Measurements from ENCODE around the gene RFXANK.
"Not testable (repeated sequence)": the region's sequence is repeated elsewhere in the genome, so short reads cannot be mapped to it uniquely, and the experiment has no call there.

The RFXANK gene

DNA sequence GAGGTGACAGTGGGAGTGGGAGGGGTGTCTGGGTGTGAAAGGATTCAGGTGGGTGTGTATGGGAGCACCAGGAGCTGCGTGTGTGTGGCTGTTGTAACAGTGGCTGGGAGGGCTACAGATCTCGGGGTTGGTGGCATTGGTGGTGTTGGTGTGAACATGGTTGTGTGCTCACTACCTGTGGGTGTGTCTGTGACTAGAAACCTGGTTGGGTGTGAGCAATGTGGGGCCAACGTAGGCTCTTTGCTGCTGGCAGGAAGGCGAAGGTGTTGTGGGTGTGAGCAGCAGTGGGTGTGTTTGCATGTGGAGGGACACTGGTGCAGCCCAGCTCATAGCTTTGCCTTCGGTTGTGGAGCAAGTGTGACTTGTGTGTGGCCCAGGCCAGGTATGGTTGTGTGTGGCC, 14.9 kb downstream of the RFXANK start:
- no peak for DNase-seq (ENCODE audit: low read depth)

DNA sequence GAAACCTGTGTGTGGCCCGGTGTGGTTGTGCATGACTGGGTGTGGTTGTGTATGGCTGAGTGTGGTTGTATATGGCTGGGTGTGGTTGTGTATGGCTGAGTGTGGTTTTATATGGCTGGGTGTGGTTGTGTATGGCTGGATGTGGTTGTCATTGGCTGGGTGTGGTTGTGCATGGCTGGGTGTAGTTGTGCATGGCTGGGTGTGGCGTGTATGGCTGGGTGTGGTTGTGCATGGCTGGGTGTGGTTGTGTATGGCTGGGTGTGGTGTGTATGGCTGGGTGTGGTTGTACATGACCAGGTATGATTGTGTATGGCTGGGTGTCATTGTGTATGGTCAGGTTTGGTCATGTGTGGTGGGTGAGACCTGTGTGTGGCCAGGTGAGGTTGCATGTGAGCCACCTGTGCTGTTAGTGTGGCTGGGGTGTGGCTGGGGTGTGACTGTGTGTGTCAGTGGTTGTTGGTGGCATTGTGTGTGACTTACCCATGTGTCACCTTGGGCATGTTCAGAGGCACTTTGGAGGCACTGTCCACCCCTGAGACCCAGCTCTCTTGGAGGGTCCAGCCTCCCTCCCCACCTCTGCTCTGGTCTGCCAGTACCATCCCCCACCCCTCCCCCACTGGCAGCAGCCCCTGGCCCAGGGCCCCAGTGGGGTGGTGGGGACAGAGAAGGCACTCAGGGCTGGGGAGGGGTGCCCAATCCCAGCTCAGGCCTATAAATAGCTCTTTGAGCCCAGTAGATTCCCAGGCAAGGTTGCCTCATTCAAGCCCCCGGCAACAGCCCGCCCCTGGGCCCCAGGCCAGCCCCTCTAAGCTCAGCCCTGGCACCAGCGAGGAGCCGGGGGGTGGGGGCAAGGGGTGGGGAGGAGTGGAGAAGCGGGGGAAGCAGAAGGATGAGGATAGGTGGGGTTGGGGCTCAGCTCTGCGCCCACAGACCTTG, 15.8 kb downstream of the RFXANK start:
- DNase-seq (ENCODE audit: low read depth): no peak

GRCh38 chr19:19209372-19209771, 17.3 kb downstream of the RFXANK start:
- no peak for DNase-seq (ENCODE audit: low read depth)

- no peak for DNase-seq (ENCODE audit: low read depth)
These were observed 19.7 kb downstream of the RFXANK start, which contains the start of gene NCAN for GRCh38 chr19:19211499-19212420. NCAN (plus strand) TSS chr19:19211958; CDS start chr19:19216954, 4,996 bp downstream.

DNA sequence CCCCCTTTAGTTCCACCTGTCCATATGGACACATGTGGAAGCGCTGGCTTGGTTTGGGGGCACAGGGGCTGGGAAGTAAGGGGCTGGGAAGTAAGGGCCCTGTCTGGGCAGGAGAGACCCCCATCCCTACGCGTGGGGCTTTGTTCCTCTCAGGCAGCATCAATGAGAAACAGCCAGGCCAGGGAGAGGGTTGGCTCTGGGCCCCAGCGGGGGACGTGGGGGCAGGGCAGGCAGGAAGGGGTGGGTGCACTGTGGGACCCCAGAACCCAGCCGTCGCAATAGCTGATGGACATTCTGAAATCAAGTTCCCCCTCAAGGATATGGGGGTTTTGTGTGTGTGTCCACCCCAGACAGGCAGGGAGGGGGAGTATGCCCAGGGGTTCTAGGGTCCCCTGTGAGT, 20.9 kb downstream of the RFXANK start:
- DNase-seq (ENCODE audit: low read depth): no peak

DNA sequence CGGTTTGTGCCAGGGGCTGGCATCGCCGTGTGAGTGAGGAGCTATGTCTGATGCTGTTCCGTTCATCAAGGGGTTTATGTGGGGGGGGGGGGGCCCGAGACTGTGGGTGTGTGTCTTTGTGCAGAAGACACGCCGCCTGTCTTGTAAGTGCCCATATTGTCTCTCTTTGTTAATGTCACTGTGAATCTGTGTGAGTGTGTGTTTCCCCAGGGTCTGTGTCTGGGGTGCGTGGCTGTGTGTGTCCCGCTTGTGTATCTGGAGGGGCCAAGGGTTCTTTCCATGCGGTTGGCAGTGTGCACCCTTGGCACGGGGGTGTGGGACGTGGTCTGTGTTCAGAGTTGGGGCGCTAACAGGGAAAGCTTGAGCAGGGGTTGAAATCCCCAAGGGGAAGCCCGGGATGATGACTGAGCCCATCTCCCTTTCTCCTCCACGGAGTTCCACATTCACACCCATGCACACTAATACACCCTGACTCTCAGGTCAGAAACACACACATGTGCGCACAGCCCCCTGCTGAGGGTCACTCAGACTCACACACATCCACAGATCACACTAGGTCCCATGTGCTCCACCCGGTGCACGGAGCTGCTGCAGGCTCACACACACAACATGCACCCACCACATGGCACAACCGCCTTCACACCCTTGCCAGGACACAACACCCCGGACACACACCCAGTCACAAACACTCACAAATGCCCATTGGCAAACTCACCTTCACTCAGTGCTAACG, 21.5 kb downstream of the RFXANK start:
- no peak for DNase-seq (ENCODE audit: low read depth)

DNA sequence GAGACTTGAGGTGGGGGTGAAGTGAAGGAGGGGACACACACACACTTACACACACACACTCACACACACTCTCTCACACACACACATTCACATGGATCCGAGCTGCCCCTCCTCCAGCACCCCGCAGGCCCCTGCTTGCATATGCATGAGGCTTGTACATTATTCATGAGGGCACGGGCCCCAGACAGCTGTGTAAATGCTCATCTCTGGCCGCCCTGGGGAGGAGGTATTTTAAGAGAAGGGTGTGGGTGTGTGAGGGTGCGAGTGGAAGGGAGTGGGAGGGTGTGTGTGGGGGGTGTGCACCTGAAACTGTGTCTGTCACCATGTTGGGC, 22.1 kb downstream of the RFXANK start:
- no peak for DNase-seq (ENCODE audit: low read depth)

GRCh38 chr19:19214892-19215291, 22.8 kb downstream of the RFXANK start:
- DNase-seq (ENCODE audit: low read depth): no peak

DNA sequence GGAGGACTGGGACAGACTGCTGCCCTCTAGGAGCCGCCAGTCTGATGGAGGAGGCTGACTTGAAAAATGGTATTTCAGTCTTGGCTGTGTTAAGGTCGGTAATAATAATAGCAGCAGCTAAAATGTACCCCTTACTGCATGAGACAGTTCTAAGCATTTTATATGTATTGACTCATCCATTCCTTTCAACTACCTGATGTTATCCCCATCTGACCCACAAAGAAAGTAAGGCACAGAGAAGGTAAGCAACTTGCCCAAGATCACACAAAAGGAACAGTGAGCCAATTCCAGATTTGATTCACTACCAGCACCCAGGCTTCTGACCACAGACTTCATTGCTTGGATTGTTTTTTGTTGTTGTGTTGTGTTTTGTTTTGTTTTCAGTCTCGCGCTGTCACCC, 23.7 kb downstream of the RFXANK start:
- no peak for DNase-seq (ENCODE audit: low read depth)

DNA sequence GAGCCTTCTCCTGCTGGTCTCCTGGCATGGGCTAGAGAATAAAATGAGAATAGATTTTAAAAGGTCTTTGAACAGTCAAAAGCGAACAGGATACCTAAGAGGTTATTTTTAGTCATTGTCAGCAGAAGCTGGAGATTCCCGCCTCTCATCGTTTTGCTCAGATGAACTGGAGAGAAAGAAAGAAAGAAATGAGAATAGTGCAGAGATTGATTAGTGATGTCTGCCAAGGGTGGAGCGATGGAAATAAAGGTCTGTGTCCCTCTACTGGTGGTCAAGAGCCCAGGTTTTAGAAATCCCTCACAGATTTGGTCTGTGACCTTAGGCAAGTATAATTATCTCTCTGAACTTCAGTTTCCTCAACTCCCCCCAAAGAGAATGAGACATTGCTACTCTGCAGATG, 25.0 kb downstream of the RFXANK start:
- no peak for DNase-seq (ENCODE audit: low read depth)

DNA sequence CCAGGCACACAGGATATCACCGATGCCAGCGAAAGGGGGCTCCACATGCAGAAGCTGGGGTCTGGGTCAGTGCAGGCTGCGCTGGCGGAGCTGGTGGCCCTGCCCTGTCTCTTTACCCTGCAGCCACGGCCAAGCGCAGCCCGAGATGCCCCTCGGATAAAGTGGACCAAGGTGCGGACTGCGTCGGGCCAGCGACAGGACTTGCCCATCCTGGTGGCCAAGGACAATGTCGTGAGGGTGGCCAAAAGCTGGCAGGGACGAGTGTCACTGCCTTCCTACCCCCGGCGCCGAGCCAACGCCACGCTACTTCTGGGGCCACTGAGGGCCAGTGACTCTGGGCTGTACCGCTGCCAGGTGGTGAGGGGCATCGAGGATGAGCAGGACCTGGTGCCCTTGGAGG, 26.9 kb downstream of the RFXANK start:
- no peak for DNase-seq (ENCODE audit: low read depth)

- not testable (repeated sequence) for DNase-seq (ENCODE audit: low read depth)
These were observed 28.9 kb downstream of the RFXANK start for GRCh38 chr19:19221000-19221399.

DNA sequence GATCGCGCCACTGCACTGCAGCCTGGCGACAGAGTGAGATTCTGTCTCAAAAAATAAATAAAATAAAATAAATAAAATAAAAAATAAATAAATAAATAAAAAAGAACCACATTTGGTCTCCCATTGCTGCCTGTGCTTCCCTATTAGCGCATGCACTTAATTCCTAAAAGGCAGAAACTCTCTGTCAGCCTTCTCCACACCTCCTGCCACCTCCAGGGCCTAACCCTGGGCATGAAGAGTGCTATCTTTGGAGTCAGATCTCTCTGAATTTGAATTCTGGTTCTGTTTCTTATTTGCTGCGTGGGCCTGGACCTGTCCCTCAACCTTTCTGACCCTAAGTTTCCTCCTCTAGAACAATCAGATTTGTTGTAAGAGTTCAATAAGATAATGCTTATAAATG, 31.0 kb downstream of the RFXANK start:
- DNase-seq (ENCODE audit: low read depth): no peak

GRCh38 chr19:19223636-19224035, 31.6 kb downstream of the RFXANK start:
- no peak for DNase-seq (ENCODE audit: low read depth)

DNA sequence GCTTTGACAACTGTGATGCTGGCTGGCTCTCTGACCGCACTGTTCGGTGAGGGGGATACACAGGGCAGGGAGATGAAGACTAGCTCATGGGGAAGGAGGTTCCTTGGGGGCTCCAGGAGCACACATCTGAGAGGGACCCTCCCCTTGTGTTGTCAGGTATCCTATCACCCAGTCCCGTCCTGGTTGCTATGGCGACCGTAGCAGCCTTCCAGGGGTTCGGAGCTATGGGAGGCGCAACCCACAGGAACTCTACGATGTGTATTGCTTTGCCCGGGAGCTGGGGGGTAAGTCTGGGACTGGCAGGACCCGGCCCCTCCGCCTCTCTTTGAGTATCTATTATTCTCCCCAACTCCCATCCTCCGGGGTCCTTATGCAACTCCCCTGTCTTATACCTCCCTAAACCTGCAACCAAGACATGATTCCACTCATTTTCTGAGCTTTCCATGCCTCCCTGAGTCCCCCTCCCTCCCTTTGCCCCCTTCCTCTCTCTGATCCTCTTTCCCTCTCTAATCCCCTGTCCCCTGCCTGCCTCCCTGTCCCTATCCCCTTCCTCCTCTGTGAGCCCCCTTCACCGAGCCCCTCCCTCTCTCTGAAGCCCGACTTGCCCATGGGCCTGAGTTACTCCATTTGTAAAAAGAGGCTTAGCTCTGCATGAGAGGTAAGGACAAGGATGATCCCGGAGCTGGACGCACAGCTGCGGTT, 32.2 kb downstream of the RFXANK start:
- DNase-seq (ENCODE audit: low read depth): no peak

- peak; percentile 62 for DNase-seq (ENCODE audit: low read depth)
These were observed 32.9 kb downstream of the RFXANK start for GRCh38 chr19:19224852-19225494.

- no peak for DNase-seq (ENCODE audit: low read depth)
These were observed 34.1 kb downstream of the RFXANK start for GRCh38 chr19:19226204-19226603.

DNA sequence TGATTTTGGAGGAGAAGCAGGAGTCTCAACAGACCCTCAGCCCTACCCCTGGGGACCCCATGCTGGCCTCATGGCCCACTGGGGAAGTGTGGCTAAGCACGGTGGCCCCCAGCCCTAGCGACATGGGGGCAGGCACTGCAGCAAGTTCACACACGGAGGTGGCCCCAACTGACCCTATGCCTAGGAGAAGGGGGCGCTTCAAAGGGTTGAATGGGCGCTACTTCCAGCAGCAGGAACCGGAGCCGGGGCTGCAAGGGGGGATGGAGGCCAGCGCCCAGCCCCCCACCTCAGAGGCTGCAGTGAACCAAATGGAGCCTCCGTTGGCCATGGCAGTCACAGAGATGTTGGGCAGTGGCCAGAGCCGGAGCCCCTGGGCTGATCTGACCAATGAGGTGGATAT, 34.6 kb downstream of the RFXANK start:
- no peak for DNase-seq (ENCODE audit: low read depth)

DNA sequence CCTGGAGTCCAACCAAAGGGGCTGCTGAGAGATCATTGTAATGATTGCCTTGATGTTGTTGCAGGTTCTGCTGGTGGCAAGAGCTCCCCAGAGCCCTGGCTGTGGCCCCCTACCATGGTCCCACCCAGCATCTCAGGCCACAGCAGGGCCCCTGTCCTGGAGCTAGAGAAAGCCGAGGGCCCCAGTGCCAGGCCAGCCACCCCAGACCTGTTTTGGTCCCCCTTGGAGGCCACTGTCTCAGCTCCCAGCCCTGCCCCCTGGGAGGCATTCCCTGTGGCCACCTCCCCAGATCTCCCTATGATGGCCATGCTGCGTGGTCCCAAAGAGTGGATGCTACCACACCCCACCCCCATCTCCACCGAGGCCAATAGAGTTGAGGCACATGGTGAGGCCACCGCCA, 35.2 kb downstream of the RFXANK start:
- DNase-seq (ENCODE audit: low read depth): no peak

DNA sequence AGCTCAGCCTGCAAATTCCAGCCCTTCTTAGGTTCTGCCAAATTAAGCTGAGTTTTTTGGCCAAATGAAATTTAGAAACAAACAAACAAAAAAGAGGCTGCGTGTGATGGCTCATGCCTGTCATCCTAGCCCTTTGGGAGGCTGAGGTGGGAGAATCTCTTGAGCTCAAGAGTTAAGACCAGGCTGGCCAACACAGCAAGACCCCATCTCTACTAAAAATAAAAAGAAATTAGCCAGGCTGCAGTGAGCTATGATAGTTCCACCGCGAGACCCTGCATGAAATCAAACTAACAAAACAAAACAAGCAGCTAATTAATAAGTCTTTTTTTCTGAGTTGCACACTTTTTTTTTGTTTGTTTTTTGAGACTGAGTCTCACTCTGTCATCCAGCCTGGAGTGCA, 37.6 kb downstream of the RFXANK start:
- no peak for DNase-seq (ENCODE audit: low read depth)

- DNase-seq (ENCODE audit: low read depth): no peak
These were observed 38.9 kb downstream of the RFXANK start for GRCh38 chr19:19230999-19231398.

Measured in stimulated activated CD8-positive, alpha-beta memory T cell treated with anti-CD3 and anti-CD28 coated beads, Interleukin-12 subunit alpha, Interleukin-12 subunit beta, amount 100 ng/mL, for 1 hour (primary cell).